ENCODE measurements around the gene WDR81.

WDR81 gene

DNA sequence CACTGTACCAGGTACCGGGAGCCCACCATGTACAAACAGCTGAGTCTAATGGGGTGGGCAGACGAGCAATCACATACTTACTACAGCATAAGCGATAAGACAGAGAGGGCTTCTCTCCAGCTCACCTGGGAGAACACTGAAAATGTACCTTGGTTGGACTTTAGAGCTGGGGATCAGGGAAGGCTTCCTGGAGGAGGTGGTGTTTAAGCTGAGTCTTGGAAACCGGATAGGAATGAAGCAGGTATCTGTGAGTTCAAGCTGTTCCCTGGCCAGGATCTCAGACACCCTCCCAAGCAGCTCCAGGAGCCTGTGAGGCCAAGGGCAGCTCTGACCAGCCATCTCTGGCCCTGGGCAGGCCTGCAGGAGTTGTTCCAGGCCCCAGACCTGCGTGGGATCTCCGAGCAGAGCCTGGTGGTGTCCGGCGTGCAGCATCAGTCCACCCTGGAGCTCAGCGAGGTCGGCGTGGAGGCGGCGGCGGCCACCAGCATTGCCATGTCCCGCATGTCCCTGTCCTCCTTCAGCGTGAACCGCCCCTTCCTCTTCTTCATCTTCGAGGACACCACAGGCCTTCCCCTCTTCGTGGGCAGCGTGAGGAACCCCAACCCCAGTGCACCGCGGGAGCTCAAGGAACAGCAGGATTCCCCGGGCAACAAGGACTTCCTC lies 29.4 kb downstream of the WDR81 start:
- no peak for ATAC-seq

DNA sequence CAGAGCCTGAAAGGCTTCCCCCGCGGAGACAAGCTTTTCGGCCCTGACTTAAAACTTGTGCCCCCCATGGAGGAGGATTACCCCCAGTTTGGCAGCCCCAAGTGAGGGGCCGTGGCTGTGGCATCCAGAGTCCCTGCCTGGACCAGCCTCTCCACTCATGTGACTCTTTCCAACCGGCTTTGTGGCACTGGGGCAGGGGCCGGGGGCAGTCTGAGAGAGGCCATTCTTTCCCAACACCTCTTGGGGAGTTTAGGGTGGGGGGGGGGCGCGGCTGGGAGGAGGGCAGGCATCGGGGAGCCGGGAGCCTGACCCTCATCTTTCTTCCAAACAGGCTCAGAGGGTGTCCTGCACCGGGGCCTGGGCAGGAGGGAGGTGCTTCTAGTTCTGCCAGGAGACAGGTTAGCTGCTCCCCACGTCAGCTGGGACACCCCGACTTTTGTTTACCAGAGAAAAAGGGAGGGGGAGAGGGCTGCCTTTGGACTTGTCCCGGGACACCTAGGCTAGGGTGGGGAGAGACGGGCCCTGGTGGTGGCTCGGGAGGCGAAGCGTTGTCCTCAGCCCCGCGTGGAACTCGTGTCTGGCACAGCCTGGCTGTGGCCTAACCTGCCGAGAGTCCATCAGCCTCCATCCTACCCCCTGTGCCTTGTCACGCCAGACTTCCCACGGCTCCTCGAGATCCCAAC lies 30.1 kb downstream of the WDR81 start:
- ATAC-seq, result no peak; the same call in 2 of the 3 replicates
- no peak for TF ChIP-seq OSR1 (CRISPR knock-in tag; IDR thresholded peaks at IDR 0.05)
- no peak for TF ChIP-seq GLIS3 (CRISPR knock-in tag; IDR thresholded peaks at IDR 0.05)
- TF ChIP-seq ZNF565 (CRISPR knock-in tag; conservative IDR thresholded peaks at IDR 0.05; ENCODE audit: low read depth), result no peak
- no peak for TF ChIP-seq ISL1 (CRISPR knock-in tag; IDR thresholded peaks at IDR 0.05)
- TF ChIP-seq ZFP30 (CRISPR knock-in tag; IDR thresholded peaks at IDR 0.05), result no peak
- TF ChIP-seq ZNF8 (CRISPR knock-in tag; IDR thresholded peaks at IDR 0.05), result no peak
- TF ChIP-seq, protein P1, sequence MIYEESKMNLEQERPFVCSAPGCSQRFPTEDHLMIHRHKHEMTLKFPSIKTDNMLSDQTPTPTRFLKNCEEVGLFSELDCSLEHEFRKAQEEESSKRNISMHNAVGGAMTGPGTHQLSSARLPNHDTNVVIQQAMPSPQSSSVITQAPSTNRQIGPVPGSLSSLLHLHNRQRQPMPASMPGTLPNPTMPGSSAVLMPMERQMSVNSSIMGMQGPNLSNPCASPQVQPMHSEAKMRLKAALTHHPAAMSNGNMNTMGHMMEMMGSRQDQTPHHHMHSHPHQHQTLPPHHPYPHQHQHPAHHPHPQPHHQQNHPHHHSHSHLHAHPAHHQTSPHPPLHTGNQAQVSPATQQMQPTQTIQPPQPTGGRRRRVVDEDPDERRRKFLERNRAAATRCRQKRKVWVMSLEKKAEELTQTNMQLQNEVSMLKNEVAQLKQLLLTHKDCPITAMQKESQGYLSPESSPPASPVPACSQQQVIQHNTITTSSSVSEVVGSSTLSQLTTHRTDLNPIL (CRISPR knock-in tag; IDR thresholded peaks at IDR 0.05; ENCODE audit: low read depth), result no peak
- TF ChIP-seq PPARA (CRISPR knock-in tag; IDR thresholded peaks at IDR 0.05; ENCODE audit: borderline replicate concordance), result no peak
- TF ChIP-seq, protein P2, sequence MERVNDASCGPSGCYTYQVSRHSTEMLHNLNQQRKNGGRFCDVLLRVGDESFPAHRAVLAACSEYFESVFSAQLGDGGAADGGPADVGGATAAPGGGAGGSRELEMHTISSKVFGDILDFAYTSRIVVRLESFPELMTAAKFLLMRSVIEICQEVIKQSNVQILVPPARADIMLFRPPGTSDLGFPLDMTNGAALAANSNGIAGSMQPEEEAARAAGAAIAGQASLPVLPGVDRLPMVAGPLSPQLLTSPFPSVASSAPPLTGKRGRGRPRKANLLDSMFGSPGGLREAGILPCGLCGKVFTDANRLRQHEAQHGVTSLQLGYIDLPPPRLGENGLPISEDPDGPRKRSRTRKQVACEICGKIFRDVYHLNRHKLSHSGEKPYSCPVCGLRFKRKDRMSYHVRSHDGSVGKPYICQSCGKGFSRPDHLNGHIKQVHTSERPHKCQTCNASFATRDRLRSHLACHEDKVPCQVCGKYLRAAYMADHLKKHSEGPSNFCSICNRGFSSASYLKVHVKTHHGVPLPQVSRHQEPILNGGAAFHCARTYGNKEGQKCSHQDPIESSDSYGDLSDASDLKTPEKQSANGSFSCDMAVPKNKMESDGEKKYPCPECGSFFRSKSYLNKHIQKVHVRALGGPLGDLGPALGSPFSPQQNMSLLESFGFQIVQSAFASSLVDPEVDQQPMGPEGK (CRISPR knock-in tag; IDR thresholded peaks at IDR 0.05; ENCODE audit: borderline replicate concordance), result no peak
- TF ChIP-seq, protein P3, sequence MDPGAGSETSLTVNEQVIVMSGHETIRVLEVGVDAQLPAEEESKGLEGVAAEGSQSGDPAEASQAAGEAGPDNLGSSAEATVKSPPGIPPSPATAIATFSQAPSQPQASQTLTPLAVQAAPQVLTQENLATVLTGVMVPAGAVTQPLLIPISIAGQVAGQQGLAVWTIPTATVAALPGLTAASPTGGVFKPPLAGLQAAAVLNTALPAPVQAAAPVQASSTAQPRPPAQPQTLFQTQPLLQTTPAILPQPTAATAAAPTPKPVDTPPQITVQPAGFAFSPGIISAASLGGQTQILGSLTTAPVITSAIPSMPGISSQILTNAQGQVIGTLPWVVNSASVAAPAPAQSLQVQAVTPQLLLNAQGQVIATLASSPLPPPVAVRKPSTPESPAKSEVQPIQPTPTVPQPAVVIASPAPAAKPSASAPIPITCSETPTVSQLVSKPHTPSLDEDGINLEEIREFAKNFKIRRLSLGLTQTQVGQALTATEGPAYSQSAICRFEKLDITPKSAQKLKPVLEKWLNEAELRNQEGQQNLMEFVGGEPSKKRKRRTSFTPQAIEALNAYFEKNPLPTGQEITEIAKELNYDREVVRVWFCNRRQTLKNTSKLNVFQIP (CRISPR knock-in tag; IDR thresholded peaks at IDR 0.05; ENCODE audit: borderline replicate concordance, low read depth), result no peak
- TF ChIP-seq BACH2 (CRISPR knock-in tag; IDR thresholded peaks at IDR 0.05; ENCODE audit: borderline replicate concordance), result no peak
- TF ChIP-seq ZFP3 (CRISPR knock-in tag; IDR thresholded peaks at IDR 0.05), result no peak
- TF ChIP-seq, protein P4, sequence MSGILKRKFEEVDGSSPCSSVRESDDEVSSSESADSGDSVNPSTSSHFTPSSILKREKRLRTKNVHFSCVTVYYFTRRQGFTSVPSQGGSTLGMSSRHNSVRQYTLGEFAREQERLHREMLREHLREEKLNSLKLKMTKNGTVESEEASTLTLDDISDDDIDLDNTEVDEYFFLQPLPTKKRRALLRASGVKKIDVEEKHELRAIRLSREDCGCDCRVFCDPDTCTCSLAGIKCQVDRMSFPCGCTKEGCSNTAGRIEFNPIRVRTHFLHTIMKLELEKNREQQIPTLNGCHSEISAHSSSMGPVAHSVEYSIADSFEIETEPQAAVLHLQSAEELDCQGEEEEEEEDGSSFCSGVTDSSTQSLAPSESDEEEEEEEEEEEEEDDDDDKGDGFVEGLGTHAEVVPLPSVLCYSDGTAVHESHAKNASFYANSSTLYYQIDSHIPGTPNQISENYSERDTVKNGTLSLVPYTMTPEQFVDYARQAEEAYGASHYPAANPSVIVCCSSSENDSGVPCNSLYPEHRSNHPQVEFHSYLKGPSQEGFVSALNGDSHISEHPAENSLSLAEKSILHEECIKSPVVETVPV (CRISPR knock-in tag; IDR thresholded peaks at IDR 0.05), result no peak

More for the DNA sequence above, 29.4 kb downstream of the WDR81 start:
- TF ChIP-seq, protein P5, sequence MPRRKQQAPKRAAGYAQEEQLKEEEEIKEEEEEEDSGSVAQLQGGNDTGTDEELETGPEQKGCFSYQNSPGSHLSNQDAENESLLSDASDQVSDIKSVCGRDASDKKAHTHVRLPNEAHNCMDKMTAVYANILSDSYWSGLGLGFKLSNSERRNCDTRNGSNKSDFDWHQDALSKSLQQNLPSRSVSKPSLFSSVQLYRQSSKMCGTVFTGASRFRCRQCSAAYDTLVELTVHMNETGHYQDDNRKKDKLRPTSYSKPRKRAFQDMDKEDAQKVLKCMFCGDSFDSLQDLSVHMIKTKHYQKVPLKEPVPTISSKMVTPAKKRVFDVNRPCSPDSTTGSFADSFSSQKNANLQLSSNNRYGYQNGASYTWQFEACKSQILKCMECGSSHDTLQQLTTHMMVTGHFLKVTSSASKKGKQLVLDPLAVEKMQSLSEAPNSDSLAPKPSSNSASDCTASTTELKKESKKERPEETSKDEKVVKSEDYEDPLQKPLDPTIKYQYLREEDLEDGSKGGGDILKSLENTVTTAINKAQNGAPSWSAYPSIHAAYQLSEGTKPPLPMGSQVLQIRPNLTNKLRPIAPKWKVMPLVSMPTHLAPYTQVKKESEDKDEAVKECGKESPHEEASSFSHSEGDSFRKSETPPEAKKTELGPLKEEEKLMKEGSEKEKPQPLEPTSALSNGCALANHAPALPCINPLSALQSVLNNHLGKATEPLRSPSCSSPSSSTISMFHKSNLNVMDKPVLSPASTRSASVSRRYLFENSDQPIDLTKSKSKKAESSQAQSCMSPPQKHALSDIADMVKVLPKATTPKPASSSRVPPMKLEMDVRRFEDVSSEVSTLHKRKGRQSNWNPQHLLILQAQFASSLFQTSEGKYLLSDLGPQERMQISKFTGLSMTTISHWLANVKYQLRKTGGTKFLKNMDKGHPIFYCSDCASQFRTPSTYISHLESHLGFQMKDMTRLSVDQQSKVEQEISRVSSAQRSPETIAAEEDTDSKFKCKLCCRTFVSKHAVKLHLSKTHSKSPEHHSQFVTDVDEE (CRISPR knock-in tag; IDR thresholded peaks at IDR 0.05), result no peak
- TF ChIP-seq SNAI2 (CRISPR knock-in tag; IDR thresholded peaks at IDR 0.05) (no peak), ZNF8 (CRISPR knock-in tag; IDR thresholded peaks at IDR 0.05) (no peak), TCF4 (CRISPR knock-in tag; IDR thresholded peaks at IDR 0.05; ENCODE audit: borderline replicate concordance) (no peak), TOX (CRISPR knock-in tag; IDR thresholded peaks at IDR 0.05; ENCODE audit: borderline replicate concordance) (no peak), BACH2 (CRISPR knock-in tag; IDR thresholded peaks at IDR 0.05; ENCODE audit: borderline replicate concordance) (no peak), ZFP3 (CRISPR knock-in tag; IDR thresholded peaks at IDR 0.05) (no peak), ESRRG (CRISPR knock-in tag; IDR thresholded peaks at IDR 0.05) (no peak), ZFP30 (CRISPR knock-in tag; IDR thresholded peaks at IDR 0.05) (no peak), ZNF565 (CRISPR knock-in tag; conservative IDR thresholded peaks at IDR 0.05; ENCODE audit: low read depth) (no peak), ZC3H10 (CRISPR knock-in tag; IDR thresholded peaks at IDR 0.05) (no peak), PPARA (CRISPR knock-in tag; IDR thresholded peaks at IDR 0.05; ENCODE audit: borderline replicate concordance) (no peak), RARB (CRISPR knock-in tag; IDR thresholded peaks at IDR 0.05) (no peak), GLIS3 (CRISPR knock-in tag; IDR thresholded peaks at IDR 0.05) (no peak), OSR1 (CRISPR knock-in tag; IDR thresholded peaks at IDR 0.05) (no peak)
- TF ChIP-seq, protein P3 (CRISPR knock-in tag; IDR thresholded peaks at IDR 0.05; ENCODE audit: borderline replicate concordance, low read depth), result no peak
- TF ChIP-seq, protein P2 (CRISPR knock-in tag; IDR thresholded peaks at IDR 0.05; ENCODE audit: borderline replicate concordance), result no peak
- TF ChIP-seq, protein P1 (CRISPR knock-in tag; IDR thresholded peaks at IDR 0.05; ENCODE audit: low read depth), result no peak

Data from SK-N-SH treated with all-trans-retinoic acid at 6 μM for 48 hours (cell line).